Right forelimb (tissue), 1 donor: ENCODE measurements around the gene C1orf35.
A peak's percentile ranks its signal among the peaks of the same experiment; 100 is the strongest.

Experiments
- DNase-seq: peaks from one replicate; pipeline ENCODE4 v3.0.0-alpha.2; 2018

C1orf35 gene

DNA sequence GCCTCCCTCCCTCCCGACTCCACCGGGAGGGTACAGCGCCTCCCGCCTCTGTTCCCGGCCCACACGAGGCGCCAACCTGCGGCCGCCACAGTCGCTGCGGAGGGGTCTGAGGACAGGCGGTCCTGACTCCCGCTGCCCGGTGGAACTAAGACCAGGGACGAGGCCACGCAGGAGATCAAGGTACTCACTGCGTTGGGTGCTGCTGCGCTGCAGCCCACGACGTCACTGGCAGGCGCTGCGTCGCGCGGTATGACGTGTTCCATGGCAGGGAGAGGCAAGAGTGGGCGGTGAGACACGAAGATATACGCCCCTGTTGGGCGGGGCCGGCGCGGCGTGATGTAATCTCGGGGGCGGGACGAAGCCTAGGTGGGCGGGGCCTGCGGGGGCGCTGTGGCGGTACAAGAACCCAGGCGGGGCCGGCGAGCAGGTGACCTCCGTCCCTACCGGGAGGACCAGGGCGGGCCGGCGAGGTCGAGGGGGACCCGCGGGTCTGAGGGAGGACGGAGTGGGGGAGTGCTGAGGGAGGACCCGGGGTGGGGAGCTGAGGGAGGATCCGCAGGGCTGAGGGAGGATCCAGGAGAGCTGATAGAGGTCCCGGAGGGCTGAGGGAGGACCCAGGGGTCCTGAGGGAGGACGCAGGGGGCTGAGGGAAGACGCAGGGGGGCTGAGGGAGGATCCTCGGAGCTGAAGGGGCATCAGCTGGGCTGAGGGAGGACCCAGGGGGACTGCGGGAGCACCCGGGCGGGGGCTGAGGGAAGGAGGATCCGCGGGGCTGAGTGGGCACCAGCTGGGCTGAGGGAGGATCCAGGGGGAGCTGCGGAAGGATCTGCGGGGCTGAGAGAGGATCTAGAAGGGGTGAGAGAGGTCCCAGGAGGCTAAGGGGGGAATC, 6.2 kb upstream of the C1orf35 start, which contains the start of gene MRPL55:
MRPL55 (minus strand) TSS at position 227 of the 889 bp plus-strand sequence. CDS start 1,039 bp downstream, outside the sequence.
- peak; percentile 100 for DNase-seq

DNA sequence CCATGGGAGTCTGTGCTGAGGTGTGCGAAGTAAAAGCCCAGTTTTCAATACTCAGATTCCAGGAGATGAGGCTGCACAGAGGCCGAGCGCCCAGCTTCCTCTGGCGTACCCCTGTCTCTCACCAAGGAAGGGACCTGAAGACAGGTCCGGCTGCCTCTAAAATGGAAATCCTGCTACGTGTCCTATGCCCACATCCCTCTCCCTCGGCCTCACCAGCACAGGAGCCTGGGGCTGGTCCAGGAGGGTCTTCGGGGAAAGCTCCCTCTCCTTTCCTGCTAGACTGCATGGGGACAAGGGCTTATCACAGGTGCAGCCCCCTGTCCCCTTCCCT, 5.6 kb upstream of the C1orf35 start:
- DNase-seq = no peak

DNA sequence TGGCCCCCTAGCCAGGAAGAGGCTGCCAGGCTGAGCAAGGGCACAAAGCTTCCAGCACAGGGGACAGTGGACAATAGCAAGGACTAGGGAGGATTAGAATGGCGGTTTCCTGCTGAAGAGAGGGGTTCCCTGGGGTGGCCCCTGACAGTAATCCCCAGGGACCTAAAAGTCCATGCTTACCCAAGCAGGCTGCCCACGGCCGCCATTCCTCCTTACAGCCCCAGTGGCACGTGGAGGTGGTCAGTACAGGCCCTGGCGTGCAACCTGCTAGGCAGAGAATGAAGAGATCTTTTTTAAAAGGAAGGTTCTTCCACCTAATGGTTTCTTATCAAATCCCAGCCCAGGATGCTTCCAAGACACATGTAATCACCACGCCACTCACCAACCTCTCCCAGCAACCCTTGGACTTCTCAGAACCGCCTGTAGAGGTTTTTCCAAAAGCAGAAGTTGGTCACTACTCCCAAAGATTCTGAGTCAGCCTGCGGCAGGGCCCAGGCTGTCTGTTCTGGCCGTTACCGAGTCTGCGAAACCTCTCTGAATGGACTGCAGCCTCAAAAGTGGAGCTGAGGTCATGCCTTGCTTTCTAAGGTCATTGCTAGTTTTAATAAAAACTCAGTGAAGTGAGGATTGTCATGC, 5.0 kb upstream of the C1orf35 start:
- no peak for DNase-seq

DNA sequence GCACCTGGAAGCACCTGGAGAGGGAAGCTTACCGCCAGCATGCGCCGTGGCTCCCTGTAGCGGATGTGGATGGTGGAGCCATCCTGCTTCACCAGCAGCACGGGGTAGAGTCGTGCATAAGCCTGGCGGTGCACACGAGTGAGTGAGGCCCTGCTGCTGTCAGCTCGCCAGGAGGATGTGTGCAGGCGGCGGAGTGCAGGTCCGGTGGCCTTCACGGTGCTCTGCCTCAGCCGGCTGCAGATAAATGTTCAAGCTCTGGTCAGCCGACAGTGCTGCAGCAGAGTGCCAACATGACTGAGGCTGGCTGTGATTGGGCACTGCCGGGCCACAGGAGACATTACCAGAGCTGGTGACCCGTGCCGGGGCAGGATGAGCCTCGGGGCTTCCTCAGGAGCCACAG, 4.5 kb upstream of the C1orf35 start:
- no peak for DNase-seq

DNA sequence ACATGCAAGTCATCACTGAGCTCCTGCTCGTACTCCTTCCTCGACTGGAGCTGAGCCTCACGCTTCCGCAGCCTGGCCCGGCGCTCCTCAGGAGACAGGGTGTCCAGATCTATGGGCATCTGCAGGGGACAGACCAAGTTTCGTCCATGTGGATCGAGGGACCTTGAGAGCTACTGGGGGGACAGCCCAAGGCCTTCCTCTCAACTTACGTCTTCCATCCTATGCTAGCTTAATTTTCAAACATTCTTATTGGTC, 3.6 kb upstream of the C1orf35 start:
- no peak for DNase-seq

DNA sequence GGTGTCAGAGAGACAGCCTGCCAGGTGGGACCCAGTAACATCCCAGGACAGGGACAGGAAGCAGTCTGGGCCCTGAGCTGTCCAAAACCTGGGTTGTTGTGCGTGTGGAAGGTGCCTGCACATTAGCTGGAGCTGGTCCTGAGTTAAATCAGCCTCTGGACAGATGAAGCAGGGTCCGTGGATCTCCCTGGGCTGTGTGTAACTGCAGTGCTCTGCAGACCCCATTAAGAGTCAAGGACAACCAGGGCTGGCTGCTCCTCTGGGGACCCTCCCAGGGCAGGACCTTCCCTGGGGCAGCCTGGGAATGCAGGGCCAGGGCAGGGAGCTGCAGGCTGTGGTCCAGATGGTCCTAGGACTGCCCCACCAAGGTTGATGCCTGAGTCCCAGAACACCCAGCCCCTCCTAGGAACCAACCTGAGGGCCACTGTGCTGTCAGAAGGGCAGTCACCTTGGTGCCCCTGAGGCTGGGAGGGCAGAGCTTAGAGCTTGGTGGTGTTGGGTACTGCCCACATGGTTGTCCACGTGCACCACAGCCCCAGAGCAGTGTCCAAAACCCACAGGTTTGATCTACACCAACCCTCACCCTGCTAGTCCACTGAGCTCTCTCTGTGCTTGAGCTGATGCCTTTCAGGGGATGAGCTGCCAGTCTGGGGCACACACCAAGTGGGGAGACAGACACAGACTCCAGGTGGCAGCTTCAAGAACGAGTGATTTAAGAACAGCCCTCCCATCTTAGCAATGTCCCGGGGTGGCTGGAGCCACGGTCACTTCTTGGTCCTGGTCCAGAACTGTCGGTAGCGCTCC, 3.1 kb upstream of the C1orf35 start:
- no peak for DNase-seq

DNA sequence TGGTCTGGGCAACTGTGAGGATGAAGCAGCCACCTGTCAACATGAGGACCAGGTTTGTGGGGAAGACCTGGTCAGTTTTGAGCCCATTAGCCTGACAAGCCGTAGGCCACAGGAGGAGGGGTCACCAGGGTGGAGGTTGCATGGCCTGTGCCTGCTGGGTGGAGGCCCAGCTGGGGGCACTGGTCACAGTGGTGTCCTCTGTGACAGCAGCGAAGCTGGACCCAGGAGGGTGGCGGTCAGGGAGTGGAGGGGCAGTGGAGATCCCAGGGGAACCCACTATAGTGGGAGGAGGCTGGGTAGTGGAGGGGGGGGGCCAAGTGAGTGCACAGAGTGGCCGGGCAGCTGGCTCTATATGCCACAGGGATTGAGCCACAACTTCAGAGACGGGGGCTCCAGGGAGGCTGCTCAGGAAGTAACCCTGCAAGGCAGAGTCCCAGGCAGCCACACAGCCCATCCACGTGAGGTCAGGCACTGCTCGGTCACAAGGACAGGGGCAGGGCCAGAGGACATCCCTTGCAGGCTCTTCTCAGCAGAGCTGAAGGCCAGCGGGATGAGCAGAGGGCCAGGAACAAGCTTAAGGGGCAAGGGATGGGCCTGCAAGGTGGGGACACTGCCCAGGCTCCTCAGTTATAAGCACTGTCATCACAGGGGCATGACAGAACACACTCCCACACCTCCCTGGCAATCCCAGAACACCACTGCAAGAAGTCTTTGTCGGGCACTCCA, 2.3 kb upstream of the C1orf35 start:
- no peak for DNase-seq

DNA sequence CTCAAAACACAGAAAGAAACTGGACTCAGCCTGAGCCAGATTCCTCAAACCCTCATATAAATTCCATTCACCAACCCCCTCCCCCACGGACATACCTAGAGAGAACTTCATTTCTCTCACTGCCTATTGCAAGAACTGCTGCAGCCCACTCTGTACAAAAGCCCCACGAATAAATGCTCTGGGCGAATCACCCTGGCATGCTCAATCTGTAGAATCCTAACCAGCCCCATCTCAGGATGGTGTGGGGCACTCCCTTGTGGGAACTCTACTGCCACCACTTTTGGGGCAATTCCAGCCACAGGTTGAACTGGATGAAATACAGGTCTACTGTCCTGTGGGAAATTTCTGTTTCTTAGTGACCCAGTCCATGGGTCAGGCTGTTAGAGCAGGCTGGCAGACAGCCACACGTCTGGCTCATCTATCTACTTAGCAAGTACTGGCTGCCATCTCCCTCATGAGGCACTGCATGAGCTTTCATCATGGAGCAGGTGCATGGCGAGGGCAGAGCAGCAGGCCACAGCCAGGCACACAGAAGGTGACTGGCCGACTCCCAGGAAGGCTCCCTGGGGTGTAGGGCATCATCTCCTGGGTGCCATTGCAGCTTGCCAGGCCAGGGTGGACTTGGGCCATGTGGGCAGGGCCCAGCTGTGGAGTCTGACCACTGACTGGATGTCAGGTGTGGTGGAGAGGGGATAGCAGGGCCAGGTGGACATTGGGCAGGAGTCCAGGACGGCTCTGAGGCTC, 1.6 kb upstream of the C1orf35 start:
- DNase-seq = no peak

DNA sequence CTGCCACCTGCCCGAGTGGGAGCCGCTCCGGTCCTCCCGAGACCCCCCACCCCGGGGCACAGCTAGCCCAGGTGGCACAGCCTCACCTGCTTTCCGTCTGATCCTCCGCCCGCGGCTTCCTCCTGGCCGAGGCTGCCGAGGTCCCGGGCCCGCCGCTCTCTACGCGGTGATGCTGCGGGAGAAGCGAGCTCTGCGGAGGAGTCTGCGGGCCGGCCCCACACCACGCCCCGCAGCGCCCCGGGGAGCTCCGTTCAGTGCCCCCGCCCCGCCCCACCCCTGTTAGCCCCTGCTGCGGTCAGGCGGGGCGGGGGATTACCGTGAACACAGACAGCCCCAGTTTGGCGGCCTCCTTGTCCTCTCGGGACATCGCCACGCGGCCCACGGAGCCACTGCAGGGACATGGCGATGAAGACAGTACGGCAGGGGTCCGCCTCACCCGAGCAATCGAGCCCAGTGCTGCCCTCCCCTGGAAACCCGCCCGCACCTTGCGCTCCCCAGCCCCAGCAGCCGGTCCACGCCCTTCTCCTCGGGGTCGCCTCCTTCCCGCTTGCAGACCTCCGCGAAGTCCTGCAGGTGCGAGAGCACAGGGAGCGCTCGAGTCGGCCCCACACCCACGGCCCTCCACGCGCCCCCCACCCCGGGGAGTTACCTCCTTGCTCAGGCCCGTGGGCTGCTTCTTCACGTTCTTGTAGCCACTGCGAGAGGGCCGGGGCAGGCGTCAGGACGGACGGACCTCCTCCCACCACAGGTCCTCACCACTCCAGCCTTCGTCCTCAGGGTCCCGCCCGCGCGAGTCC, 933 bp downstream of the C1orf35 start:
- peak; percentile 61 for DNase-seq

DNA sequence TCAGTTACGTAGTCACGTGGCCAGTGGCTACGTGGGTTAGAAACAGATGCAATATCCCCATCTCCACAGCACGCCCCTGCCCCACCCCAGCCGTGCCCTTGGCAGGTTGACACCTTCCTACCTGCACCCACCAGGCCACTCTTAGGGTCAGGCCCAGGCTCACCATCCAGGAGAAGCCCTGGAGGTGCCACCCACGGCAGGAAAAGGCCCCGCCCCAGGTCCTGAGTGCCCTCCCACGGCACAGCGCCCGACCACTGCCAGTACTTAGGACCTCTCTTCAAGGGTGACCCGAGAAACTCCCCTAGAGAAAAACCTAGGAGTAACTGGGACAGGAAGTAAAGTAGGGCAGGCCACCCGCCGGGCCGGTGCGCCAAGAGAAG, 1.5 kb downstream of the C1orf35 start:
- no peak for DNase-seq

DNA sequence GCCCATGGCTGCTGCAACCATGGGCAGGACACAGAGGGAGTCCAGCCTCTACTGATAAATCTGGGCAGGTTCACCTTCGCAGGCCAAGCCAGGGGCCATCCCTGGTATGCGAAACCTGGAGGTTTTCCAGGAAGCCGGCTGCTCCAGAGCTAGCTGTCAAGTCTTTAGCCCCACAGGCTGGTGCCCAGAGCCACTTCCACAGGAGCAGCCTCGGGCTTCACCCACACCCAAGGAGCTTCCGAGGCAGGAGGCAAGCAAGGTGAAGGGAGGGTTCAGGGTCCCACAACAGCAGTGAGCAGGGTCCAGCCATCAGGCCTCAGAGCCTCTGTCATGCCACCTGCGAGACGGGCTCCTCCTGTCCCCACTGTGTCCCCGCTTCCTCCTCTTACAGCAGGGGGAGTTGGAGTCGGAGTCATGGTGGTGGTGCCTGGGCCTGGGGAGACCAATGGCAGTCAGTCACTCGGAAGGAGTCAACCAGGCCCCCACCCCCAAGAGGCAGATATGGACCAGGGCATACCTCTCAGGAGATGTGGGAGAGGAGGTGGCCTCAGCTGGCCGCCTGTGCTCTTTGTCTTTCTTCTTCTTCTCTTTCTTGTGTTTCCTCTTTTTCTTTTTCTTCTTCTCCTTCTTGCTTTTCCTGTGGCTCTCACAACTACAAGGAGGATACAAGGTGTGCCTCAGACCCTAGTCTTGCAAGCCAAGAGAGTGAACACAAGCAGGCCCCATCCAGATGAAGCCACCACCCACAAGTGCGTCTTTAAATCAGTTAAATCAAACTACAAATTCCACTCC, 2.1 kb downstream of the C1orf35 start:
- no peak for DNase-seq

DNA sequence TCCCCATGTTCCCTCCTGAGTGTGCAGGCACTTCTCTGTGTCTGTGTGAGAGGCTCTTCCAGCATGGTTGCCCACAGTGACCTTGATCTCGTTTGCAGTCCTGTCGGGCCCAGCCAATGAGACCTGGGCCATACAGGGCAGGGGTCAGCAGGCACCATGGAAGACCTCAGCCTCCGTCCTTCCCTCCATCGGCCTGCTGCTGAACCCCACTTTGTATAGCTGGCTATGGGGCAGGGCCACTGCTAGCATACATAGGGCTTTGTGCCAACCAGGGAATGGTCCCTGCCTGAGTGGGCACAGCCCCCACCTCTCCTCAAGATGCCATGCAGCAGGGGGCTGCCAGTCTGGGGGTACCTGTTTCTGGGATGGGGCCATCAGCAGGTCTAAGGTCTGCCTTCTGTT, 3.8 kb downstream of the C1orf35 start:
- no peak for DNase-seq

DNA sequence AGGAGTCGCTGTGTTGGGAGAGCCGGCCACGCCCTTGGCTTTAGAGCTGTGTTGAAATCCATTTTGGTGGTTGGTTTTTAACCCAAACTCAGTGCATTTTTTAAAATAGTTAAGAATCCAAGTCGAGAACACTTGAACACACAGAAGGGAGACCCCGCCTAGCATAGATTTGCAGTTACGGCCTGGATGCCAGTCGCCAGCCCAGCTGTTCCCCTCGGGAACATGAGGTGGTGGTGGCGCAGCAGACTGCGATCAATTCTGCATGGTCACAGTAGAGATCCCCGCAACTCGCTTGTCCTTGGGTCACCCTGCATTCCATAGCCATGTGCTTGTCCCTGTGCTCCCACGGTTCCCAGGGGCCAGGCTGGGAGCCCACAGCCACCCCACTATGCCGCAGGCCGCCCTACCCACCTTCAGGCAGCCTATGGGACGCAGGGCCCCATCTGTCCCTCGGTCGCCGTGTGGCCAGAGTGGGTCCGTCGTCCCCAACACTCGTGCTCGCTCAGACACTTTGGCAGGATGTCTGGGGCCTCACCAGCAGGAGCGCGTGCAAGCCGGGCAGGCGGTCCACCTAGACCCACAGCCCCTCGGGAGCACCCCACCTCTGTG, 4.7 kb downstream of the C1orf35 start:
- no peak for DNase-seq

DNA sequence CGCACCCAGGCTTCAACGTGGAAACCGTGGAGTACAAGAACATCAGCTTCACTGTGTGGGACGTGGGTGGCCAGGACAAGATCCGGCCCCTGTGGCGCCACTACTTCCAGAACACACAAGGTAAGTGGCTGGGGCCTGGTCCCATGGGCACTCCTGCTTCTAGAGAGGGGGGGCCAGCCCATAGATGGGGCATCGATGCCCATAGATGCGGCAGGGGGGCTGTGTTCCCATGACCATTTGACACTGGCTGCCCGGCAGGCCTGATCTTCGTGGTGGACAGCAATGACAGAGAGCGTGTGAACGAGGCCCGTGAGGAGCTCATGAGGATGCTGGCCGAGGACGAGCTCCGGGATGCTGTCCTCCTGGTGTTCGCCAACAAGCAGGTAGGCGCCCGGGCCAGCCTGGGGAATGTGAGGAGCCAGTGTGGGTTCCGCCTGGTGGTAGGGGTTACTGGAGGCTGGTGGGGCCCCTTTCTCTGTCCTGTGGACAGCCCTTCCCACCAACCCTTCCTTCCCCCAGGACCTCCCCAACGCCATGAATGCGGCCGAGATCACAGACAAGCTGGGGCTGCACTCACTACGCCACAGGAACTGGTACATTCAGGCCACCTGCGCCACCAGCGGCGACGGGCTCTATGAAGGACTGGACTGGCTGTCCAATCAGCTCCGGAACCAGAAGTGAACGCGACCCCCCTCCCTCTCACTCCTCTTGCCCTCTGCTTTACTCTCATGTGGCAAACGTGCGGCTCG, 5.6 kb downstream of the C1orf35 start:
- DNase-seq = no peak

DNA sequence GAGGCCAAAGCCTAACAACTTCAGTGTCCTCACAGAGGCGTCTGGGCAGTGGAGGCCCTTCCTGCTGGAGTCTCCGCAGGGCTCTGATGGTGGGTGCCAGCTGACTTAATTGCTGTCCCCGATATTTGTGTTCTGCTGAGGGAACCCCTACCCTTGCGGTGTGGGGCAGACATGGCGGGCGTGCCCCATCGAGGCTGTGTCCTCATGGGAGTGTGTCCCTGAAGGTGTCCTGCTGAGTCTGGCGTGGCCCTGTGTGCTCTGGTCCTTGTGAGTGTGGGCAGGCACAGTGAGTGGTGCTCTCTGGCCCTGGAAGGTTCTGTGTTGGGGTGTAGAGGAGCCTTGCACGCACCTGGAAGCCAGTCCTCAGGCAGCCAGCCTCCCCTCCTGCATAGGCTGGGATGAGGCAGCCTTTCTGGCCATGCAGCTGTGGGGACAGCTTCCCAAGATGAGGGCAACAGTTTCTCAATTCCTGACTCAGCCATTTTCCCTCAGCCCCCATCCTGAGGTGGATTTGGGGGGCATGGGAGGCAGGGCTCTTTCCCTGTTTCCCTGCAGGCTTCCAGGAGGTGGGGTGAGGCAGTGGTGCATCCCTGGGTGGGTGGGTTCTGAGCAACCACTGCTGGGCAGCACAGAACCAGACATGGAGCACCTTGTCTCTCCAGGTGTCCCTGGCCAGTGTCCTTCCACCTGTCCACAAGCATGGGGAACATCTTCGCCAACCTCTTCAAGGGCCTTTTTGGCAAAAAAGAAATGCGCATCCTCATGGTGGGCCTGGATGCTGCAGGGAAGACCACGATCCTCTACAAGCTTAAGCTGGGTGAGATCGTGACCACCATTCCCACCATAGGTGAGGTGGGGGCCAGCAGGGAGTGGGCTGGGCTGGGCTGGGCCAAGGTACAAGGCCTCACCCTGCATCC, 6.5 kb downstream of the C1orf35 start:
- no peak for DNase-seq

DNA sequence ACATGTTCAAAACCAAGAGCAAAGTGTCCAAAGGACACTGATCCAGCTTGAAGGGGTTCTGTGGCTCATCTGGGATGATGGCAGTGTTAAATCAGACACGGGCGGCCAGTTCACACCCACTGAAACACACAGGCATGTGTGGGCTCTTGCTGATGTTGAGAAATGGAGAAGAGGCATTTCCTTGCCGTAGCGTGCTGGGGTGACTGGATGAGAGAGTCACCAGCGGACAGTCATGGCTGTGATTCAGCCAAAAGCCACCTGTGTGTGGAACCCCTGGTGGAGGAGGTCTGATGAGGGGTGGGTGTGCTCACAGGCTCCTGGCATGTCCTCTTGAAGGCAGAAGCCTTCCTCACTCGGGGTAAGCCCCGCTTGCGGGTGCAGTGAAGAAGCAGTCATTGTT, 7.2 kb downstream of the C1orf35 start:
- DNase-seq = no peak

DNA sequence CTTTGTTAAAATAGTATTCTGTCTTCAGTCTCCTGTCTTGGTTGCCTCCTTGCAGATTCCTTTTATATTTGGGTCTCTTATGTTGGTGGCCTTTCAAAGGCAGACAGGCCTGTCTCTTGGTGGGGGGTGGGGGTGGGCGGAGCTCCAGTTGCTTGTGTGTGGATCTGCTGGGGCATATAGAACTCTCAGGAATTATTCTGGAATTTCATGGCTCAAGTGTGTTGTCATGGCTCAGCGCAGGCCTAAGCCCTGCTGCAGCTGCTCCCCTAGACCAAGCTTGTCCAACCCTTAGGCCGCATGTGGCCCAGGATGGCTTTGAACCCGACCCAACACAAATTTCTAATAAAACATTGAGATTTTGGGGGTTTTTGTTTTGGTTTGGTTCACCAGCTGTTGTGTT, 8.0 kb downstream of the C1orf35 start:
- no peak for DNase-seq

DNA sequence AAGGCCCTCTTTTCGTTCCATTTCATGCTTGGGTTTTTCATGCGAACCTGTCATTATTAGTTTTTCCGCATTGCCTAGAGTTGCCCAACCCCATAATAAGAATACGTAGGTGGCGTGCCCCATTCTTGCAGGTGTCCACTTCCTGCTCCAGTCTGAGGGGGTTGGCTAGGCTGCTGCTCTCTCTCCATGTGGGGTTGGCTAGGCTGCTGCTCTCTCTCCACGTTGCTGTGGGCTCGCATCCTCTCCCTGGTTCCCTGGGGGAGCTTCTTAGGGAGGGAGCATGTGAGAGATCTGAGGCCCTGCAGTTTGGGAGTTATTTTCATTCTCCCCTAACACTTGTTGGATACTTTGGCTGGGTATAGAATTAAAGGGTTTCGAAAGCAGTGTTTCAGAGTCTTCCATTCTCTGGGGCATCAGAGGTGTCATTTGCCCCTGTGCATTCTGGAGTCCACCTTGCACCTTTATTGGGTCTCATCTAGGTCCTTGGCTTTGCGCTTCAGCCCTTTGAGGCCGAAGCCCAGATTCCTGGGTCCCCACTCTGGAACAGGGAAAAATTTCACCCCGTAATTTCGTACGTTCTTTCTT, 8.6 kb downstream of the C1orf35 start:
- DNase-seq = no peak
